ENCODE measurements around the gene ALDH5A1.

DNA sequence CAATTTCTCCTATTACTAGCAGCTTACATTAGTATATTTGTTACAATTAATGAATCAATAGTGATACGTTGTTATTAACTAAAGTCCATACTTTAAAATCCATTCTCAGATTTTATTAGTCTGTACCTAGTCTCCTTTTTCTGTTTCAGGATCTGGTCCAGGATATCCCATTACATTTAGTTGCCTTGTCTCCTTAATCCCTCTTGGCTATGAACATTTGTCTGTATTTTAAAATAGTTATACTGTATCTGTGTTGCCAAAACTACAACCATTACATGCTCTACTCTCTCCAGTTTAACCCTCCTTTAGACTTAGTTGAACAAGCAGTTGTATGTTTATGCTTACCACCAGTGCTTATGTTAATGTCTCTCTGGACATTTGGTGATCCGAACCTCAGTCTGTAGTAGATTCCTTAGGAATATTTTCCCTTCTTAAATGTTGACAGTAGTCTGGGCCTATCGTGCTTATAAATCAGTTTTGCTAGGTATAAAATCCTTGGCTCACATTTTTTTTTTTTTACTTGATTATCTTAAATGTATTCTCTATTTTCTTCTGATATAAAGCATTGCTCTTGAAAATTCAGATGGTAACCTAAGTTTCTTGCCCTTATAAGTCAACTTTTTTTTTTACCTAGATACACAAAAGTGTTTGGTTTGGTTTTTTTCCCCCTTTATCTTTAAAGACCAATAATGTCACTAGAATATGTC, 12.2 kb downstream of the ALDH5A1 start:
- TF ChIP-seq EZH2phosphoT487 (IDR thresholded peaks at IDR 0.05; ENCODE audit: borderline replicate concordance, low read depth, low read length), result no peak
- TF ChIP-seq, protein P1, sequence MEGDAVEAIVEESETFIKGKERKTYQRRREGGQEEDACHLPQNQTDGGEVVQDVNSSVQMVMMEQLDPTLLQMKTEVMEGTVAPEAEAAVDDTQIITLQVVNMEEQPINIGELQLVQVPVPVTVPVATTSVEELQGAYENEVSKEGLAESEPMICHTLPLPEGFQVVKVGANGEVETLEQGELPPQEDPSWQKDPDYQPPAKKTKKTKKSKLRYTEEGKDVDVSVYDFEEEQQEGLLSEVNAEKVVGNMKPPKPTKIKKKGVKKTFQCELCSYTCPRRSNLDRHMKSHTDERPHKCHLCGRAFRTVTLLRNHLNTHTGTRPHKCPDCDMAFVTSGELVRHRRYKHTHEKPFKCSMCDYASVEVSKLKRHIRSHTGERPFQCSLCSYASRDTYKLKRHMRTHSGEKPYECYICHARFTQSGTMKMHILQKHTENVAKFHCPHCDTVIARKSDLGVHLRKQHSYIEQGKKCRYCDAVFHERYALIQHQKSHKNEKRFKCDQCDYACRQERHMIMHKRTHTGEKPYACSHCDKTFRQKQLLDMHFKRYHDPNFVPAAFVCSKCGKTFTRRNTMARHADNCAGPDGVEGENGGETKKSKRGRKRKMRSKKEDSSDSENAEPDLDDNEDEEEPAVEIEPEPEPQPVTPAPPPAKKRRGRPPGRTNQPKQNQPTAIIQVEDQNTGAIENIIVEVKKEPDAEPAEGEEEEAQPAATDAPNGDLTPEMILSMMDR (conservative IDR thresholded peaks at IDR 0.05; ENCODE audit: low read length), result no peak

Measured in OCI-LY7 (cell line).